Lower lobe of right lung (tissue), 2 donors: ENCODE measurements around the gene DAB1. TPM values are rescaled to one million over a fixed set of nuclear protein-coding genes. Genes with fewer than 3 reads are reported as not detected.

ENCODE experiments used
- ATAC-seq, 2 donors: fragments of 200-7000 bp; cut with Tn5 transposase; one replicate each; pipeline ENCODE4 v1.9.1; 2020 to 2022; ENCODE audit warnings: mild to moderate bottlenecking in 2 of 2, moderate library complexity in 2 of 2
- DNase-seq: peaks from one replicate; pipeline ENCODE4 v3.0.0-alpha.2; 2020
- H3K27ac ChIP-seq: fragments of 200-600 bp; one replicate; pipeline ENCODE4 v1.8.0; 2022
- H3K27me3 ChIP-seq: fragments of 200-600 bp; one replicate; pipeline ENCODE4 v1.8.0; 2022; ENCODE audit warnings: low read depth
- H3K36me3 ChIP-seq: fragments of 200-600 bp; one replicate; pipeline ENCODE4 v1.8.0; 2022; ENCODE audit warnings: mild to moderate bottlenecking
- H3K4me1 ChIP-seq: fragments of 200-600 bp; one replicate; pipeline ENCODE4 v1.8.0; 2022
- H3K4me3 ChIP-seq: fragments of 200-600 bp; one replicate; pipeline ENCODE4 v1.8.0; 2022; ENCODE audit warnings: mild to moderate bottlenecking
- H3K9me3 ChIP-seq: fragments of 200-600 bp; one replicate; pipeline ENCODE4 v1.8.0; 2022
- intact Hi-C: fragments of 100-400 bp; cut with DNase I; formaldehyde crosslinking; loops from one replicate; pipeline ENCODE4 v1.11.0; 2022
- total RNA-seq: library from RNA; stranded (reverse); fragmentation: NEBNext Ultra II Directional; extraction: Animal tissue kit (Norgen Biotek cat#: 25700); gene quantifications from one replicate; pipeline ENCODE4 v1.2.1, GENCODE V29; 2021
- TF ChIP-seq, protein P1 (sequence below): fragments of 200-600 bp; IDR thresholded peaks from one replicate; pipeline ENCODE4 v1.8.0; 2022; ENCODE audit warnings: antibody characterized with exemption, mild to moderate bottlenecking
- donor health status: DM: no; HTN: yes; CAD: no; lungs with severe emphysema.

DAB1 gene
- total RNA-seq, 1 donor from 2014 or later, result 1.9 TPM

- intact Hi-C loops, result no loop called here
- Histone ChIP-seq H3K27me3 (no peaks in the 10 kb centered on the region), H3K9me3 (no peaks in the 10 kb centered on the region), H3K4me1 (no peaks in the 10 kb centered on the region), H3K27ac (no peak overlapping the region), H3K4me3 (no peak overlapping the region), H3K36me3 (no peaks in the 10 kb centered on the region)
- ATAC-seq (no peak), DNase-seq (no peak)
- TF ChIP-seq, protein P1, sequence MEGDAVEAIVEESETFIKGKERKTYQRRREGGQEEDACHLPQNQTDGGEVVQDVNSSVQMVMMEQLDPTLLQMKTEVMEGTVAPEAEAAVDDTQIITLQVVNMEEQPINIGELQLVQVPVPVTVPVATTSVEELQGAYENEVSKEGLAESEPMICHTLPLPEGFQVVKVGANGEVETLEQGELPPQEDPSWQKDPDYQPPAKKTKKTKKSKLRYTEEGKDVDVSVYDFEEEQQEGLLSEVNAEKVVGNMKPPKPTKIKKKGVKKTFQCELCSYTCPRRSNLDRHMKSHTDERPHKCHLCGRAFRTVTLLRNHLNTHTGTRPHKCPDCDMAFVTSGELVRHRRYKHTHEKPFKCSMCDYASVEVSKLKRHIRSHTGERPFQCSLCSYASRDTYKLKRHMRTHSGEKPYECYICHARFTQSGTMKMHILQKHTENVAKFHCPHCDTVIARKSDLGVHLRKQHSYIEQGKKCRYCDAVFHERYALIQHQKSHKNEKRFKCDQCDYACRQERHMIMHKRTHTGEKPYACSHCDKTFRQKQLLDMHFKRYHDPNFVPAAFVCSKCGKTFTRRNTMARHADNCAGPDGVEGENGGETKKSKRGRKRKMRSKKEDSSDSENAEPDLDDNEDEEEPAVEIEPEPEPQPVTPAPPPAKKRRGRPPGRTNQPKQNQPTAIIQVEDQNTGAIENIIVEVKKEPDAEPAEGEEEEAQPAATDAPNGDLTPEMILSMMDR, result no peak
Observed at GRCh38 chr1:57160594-57160993, 263.3 kb downstream of the DAB1 start.

- Histone ChIP-seq H3K4me1 (no peaks in the 10 kb centered on the region), H3K4me3 (no peak overlapping the region), H3K36me3 (no peaks in the 10 kb centered on the region), H3K27me3 (no peaks in the 10 kb centered on the region), H3K27ac (no peak overlapping the region), H3K9me3 (no peaks in the 10 kb centered on the region)
- ATAC-seq (no peak), DNase-seq (no peak)
- TF ChIP-seq, protein P1, result no peak
- intact Hi-C loops, result no loop called here
Observed at GRCh38 chr1:57158604-57158998, 265.3 kb downstream of the DAB1 start.

DNA sequence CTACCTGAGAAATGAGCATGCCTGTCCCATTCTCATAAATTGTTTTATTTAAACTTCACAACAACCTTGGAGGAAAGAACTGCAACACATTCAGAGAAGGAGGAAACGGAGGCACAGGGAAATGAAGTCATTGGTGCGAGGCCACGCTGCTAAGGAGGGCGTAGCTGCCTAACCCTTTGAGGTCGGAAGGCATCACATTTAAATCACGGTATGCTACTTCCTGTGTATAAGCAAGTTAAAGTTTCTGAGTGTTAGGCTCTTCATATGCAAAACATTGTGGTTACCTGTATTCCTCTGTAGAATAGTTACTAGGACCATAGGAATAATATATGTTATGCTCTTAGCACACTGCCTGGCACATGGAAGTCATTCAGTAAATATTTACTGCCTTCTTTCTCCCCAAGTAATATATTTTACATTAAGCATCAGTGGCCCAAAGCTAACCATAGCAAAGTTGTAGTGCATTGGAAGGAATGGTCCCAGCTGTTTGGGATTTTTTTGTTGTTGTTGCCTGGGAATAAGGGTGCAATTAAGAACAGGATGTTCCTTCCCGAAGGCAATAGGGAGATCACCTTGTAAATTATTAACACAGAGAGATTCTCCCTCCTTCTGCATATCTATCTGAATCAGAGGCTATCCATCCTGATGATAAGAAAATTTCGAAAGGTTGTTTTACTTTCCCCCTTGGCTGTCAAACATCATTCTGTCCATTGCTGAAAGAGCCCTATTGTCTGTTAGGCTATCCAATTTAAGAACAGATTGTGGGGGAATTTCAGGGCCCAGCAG, 265.8 kb downstream of the DAB1 start:
- intact Hi-C loops, result no loop called here
- Histone ChIP-seq H3K27ac (no peak overlapping the region), H3K4me1 (no peaks in the 10 kb centered on the region), H3K4me3 (no peak overlapping the region), H3K36me3 (no peaks in the 10 kb centered on the region), H3K27me3 (no peaks in the 10 kb centered on the region), H3K9me3 (no peaks in the 10 kb centered on the region)
- DNase-seq, result no peak
- TF ChIP-seq, protein P1, result no peak
- ATAC-seq, result no peak

- H3K36me3 ChIP-seq, result no peaks in the 10 kb centered on the region
- H3K27ac ChIP-seq, result no peak overlapping the region
- H3K4me3 ChIP-seq, result no peak overlapping the region
- TF ChIP-seq, protein P1, result no peak
- no peak for ATAC-seq
- no peaks in the 10 kb centered on the region for H3K9me3 ChIP-seq
- intact Hi-C loops, result no loop called here
- no peak for DNase-seq
- H3K27me3 ChIP-seq, result no peaks in the 10 kb centered on the region
- no peaks in the 10 kb centered on the region for H3K4me1 ChIP-seq
Observed at GRCh38 chr1:57156907-57157306, 267.0 kb downstream of the DAB1 start.

DNA sequence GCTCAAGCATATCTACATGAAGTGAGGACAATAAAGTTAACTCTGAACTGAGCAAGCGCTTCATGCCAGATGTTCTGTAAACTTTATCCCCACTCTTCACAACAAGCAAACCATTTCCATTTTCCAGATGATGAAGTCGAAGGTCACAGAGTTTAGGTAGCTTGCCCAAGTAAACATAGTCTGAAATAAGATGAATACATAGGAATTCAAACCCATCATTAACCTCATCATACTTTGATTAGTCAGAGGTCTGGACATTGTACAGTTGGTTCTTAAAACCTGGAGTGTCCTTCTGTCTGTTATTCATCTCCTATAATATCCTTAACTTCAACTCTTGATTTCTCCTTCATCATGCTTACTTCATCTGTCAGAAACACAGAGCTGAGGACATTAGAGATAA, 277.8 kb downstream of the DAB1 start:
- ATAC-seq, result no peak
- TF ChIP-seq, protein P1, result no peak

More for the DNA sequence above, 277.8 kb downstream of the DAB1 start:
- H3K36me3 ChIP-seq, result no peaks in the 10 kb centered on the region
- H3K27ac ChIP-seq, result no peak overlapping the region
- no peak for DNase-seq
- H3K27me3 ChIP-seq, result no peaks in the 10 kb centered on the region
- H3K4me1 ChIP-seq, result no peaks in the 10 kb centered on the region
- intact Hi-C loops, result no loop called here
- H3K4me3 ChIP-seq, result no peak overlapping the region
- no peaks in the 10 kb centered on the region for H3K9me3 ChIP-seq
